Pericardium fibroblast (primary cell): ENCODE results near the gene NAALADL1. TPM values are rescaled to one million over a fixed set of nuclear protein-coding genes. Genes with fewer than 3 reads are reported as not detected.

ENCODE experiments used
- total RNA-seq: library from RNA; depleted of rRNA; stranded (reverse); fragments of >200 nt; gene quantifications from 2 replicates; pipeline ENCODE4 v1.2.3, GENCODE V29; 2015

NAALADL1 gene
- total RNA-seq = 17.2 and 38.7 TPM in 2 replicates

GRCh38 chr11:65058419-65059054 lies at the start of gene NAALADL1:
Gene NAALADL1 (minus strand): TSS chr11:65058553. CDS start chr11:65058521, 32 bp downstream.

GRCh38 chr11:65095974-65096806 lies 37.8 kb upstream of the NAALADL1 start, which contains the start of gene VPS51:
Gene VPS51 (plus strand): TSS chr11:65096214. CDS start chr11:65096251, 37 bp downstream.

GRCh38 chr11:65083834-65084597 lies 25.7 kb upstream of the NAALADL1 start, which contains the start of the genes CDCA5 and ZFPL1:
Gene CDCA5 (minus strand): TSS chr11:65084040. CDS start chr11:65083978, 62 bp downstream.
Gene ZFPL1 (plus strand): TSS chr11:65084222. CDS start chr11:65084699, 477 bp downstream.

GRCh38 chr11:65040847-65041622 lies 17.3 kb downstream of the NAALADL1 start, which contains the start of gene SAC3D1:
Gene SAC3D1 (plus strand): TSS chr11:65041210. CDS start chr11:65041293, 83 bp downstream.

GRCh38 chr11:65027213-65028067 lies 30.9 kb downstream of the NAALADL1 start, which contains the start of gene SNX15:
Gene SNX15 (plus strand): TSS chr11:65027439. CDS start chr11:65027538, 99 bp downstream.

GRCh38 chr11:65013888-65014725 lies 44.2 kb downstream of the NAALADL1 start, which contains the start of gene ARL2:
Gene ARL2 (plus strand): TSS chr11:65014160. CDS start chr11:65014208, 48 bp downstream.

GRCh38 chr11:64996710-64997380 lies 61.5 kb downstream of the NAALADL1 start, which contains the start of gene BATF2:
Gene BATF2 (minus strand): TSS chr11:64996971. CDS start chr11:64996914, 57 bp downstream.

Other genes with a start within 250 kb of the NAALADL1 start
- gene MEN1, start 248.0 kb downstream of the NAALADL1 start, total RNA-seq = 19.6 and 29.2 TPM in 2 replicates
- 0.26 TPM in 1 of 2 replicates, not detected in the other for gene CDC42BPG, start 213.9 kb downstream of the NAALADL1 start, total RNA-seq
- gene EHD1, start 179.9 kb downstream of the NAALADL1 start, total RNA-seq = 52.1 and 66.7 TPM in 2 replicates
- 16.2 and 19.2 TPM in 2 replicates for gene ATG2A, start 141.3 kb downstream of the NAALADL1 start, total RNA-seq
- 11.1 and 21.6 TPM in 2 replicates for gene PPP2R5B, start 133.9 kb downstream of the NAALADL1 start, total RNA-seq
- 0.35 TPM in 1 of 2 replicates, not detected in the other for gene GPHA2, start 122.7 kb downstream of the NAALADL1 start, total RNA-seq
- not detected in 2 replicates for gene MAJIN, start 86.4 kb downstream of the NAALADL1 start, total RNA-seq
- gene BATF2, start 61.6 kb downstream of the NAALADL1 start, total RNA-seq = 0.12 and 0.51 TPM in 2 replicates
- 116 and 119 TPM in 2 replicates for gene ARL2, start 44.4 kb downstream of the NAALADL1 start, total RNA-seq
- 7.8 and 9.4 TPM in 2 replicates for gene SNX15, start 31.1 kb downstream of the NAALADL1 start, total RNA-seq
- 19.7 and 23.5 TPM in 2 replicates for gene SAC3D1, start 17.3 kb downstream of the NAALADL1 start, total RNA-seq
- 1.2 and 2.9 TPM in 2 replicates for gene CDCA5, start 25.5 kb upstream of the NAALADL1 start, total RNA-seq
- gene ZFPL1, start 25.7 kb upstream of the NAALADL1 start, total RNA-seq = 34.5 TPM in 2 replicates
- gene VPS51, start 37.7 kb upstream of the NAALADL1 start, total RNA-seq = 197 and 427 TPM in 2 replicates
- 10.4 and 13.4 TPM in 2 replicates for gene TM7SF2, start 53.3 kb upstream of the NAALADL1 start, total RNA-seq
- 18.3 and 19.1 TPM in 2 replicates for gene ZNHIT2, start 59.1 kb upstream of the NAALADL1 start, total RNA-seq
- 456 and 558 TPM in 2 replicates for gene FAU, start 63.6 kb upstream of the NAALADL1 start, total RNA-seq
- gene MRPL49, start 63.8 kb upstream of the NAALADL1 start, total RNA-seq = 40.8 and 56.9 TPM in 2 replicates
- gene SYVN1, start 76.0 kb upstream of the NAALADL1 start, total RNA-seq = 13.2 and 22.1 TPM in 2 replicates
- not detected in 2 replicates for gene SPDYC, start 111.7 kb upstream of the NAALADL1 start, total RNA-seq
- 168 and 189 TPM in 2 replicates for gene CAPN1, start 123.4 kb upstream of the NAALADL1 start, total RNA-seq
- 2.6 and 3.7 TPM in 2 replicates for gene POLA2, start 203.4 kb upstream of the NAALADL1 start, total RNA-seq